Uterus (tissue), 4 donors: Measurements from ENCODE around the gene LRSAM1. TPM values are rescaled to one million over a fixed set of nuclear protein-coding genes. Genes with fewer than 3 reads are reported as not detected.

Experiments used
- DNase-seq, 2 donors: peaks; one replicate each; pipeline ENCODE4 v3.0.0-alpha.2; 2019 to 2020
- H3K27ac ChIP-seq, 2 donors: fragments of 200-600 bp; sonication (generic); 1 replicate in 1 of 2; 2 replicates in 1 of 2; pipeline ENCODE4 v1.5.1; 2016 to 2018
- H3K27me3 ChIP-seq, 2 donors: fragments of 200-600 bp; sonication (generic); one replicate each; pipeline ENCODE4 v1.5.1; 2018 to 2019; ENCODE audit warnings: control low read depth in 1 of 2
- H3K36me3 ChIP-seq, 2 donors: fragments of 200-600 bp; sonication (generic); one replicate each; pipeline ENCODE4 v1.5.1; 2019; ENCODE audit warnings: control low read depth in 1 of 2
- H3K4me1 ChIP-seq, 2 donors: fragments of 200-600 bp; sonication (generic); one replicate each; pipeline ENCODE4 v1.5.1; 2018 to 2019; ENCODE audit warnings: control low read depth in 1 of 2
- H3K4me3 ChIP-seq, 2 donors: fragments of 200-600 bp; sonication (generic); 1 replicate in 1 of 2; 2 replicates in 1 of 2; pipeline ENCODE4 v1.5.1; 2018 to 2019; ENCODE audit warnings: mild to moderate bottlenecking in 1 of 2
- H3K9me3 ChIP-seq, 2 donors: fragments of 200-600 bp; sonication (generic); one replicate each; pipeline ENCODE4 v1.5.1; 2019; ENCODE audit warnings: control low read depth in 1 of 2
- CTCF ChIP-seq, 4 experiments: fragments of 200-600 bp in 2 of 4; fragments of 450-650 bp in 2 of 4; sonication (generic) in 2 of 4; IDR thresholded peaks; one replicate each; pipeline ENCODE4 v1.5.1; 2016 to 2019; ENCODE audit warnings: antibody characterized with exemption in 4 of 4, mild to moderate bottlenecking in 2 of 4, moderate library complexity in 1 of 4
- POLR2A ChIP-seq, 2 donors: fragments of 450-650 bp; IDR thresholded peaks; one replicate each; pipeline ENCODE4 v1.6.1; 2016; ENCODE audit warnings: antibody characterized with exemption in 2 of 2, mild to moderate bottlenecking in 1 of 2, moderate library complexity in 1 of 2
- intact Hi-C: fragments of 100-400 bp; cut with DNase I; formaldehyde crosslinking; loops from one replicate; pipeline ENCODE4 v1.15.1; 2023; ENCODE audit warnings: low total_unique reads
- total RNA-seq, 4 donors: library from RNA; depleted of rRNA in 3 of 4; stranded (reverse); fragments of >200 nt in 3 of 4; gene quantifications; one replicate each; pipeline versions ENCODE4 v1.1.0 to v1.2.4, GENCODE V29; 2014 to 2023
- donor health status: DM: yes; HTN: yes; CAD: no.

The LRSAM1 gene
- total RNA-seq, 4 donors from 2014 or later = 6.5 to 25.9 (median 11.3) TPM

- no peaks in the 10 kb centered on the region for H3K27me3 ChIP-seq
- no peaks in the 10 kb centered on the region for H3K36me3 ChIP-seq
- H3K4me1 ChIP-seq = peaks cover 0 to 4% of the 10 kb centered on the region in 2 donors
- no peak overlapping the region for H3K4me3 ChIP-seq
- TF ChIP-seq POLR2A (IDR thresholded peaks at IDR 0.05) (no peak), CTCF (IDR thresholded peaks at IDR 0.05) (no peak)
- intact Hi-C loops = no loop called here
- DNase-seq = no peak
- H3K27ac ChIP-seq = peak overlapping the region in 1 of 2 donors; percentile 72
- H3K9me3 ChIP-seq = peaks cover 0 to 3% of the 10 kb centered on the region in 2 donors
Measured at GRCh38 chr9:127526655-127527559, 75.6 kb downstream of the LRSAM1 start.

- no peak for TF ChIP-seq CTCF (IDR thresholded peaks at IDR 0.05)
- TF ChIP-seq POLR2A (IDR thresholded peaks at IDR 0.05) = no peak
- Histone ChIP-seq H3K4me3 (no peak overlapping the region), H3K27ac (peak overlapping the region in 1 of 2 donors; percentile 72), H3K36me3 (no peaks in the 10 kb centered on the region), H3K9me3 (peaks cover 0 to 3% of the 10 kb centered on the region in 2 donors), H3K27me3 (no peaks in the 10 kb centered on the region), H3K4me1 (no peaks in the 10 kb centered on the region)
- no peak for DNase-seq
- intact Hi-C loops = no loop called here
Measured at GRCh38 chr9:127527560-127528268, 76.4 kb downstream of the LRSAM1 start.

- no peaks in the 10 kb centered on the region for H3K36me3 ChIP-seq
- no peaks in the 10 kb centered on the region for H3K4me1 ChIP-seq
- H3K9me3 ChIP-seq = no peaks in the 10 kb centered on the region
- intact Hi-C loops = no loop called here
- H3K4me3 ChIP-seq = no peak overlapping the region
- peak in 1 of 2 donors; percentile 17 for DNase-seq
- TF ChIP-seq CTCF (IDR thresholded peaks at IDR 0.05) (no peak), POLR2A (IDR thresholded peaks at IDR 0.05) (no peak)
- peak overlapping the region; percentile 46 to 72 for H3K27ac ChIP-seq
- no peaks in the 10 kb centered on the region for H3K27me3 ChIP-seq
Measured at GRCh38 chr9:127528422-127529251, 77.3 kb downstream of the LRSAM1 start.

DNA sequence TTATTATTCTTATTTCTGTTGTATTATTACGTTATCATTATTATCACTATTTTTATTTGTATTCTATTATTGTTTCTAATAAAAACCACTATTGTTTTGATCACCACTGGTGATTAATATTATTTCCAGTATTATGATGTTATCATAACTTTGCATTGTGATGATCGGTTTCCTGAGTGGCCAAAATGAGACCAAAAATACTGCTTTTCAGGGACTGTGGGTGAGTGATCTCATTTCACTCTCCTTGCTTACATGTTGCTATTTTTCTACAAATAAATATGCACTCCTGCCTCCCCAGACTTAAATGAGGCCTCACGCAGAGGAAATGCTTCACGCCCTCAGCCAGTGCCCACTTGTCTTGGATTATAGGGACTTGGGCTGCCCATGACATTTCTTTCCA, 78.4 kb downstream of the LRSAM1 start:
- Histone ChIP-seq H3K27me3 (no peaks in the 10 kb centered on the region), H3K9me3 (no peaks in the 10 kb centered on the region), H3K36me3 (no peaks in the 10 kb centered on the region), H3K27ac (peak overlapping the region; percentile 28 to 72), H3K4me1 (peaks cover 0 to 4% of the 10 kb centered on the region in 2 donors), H3K4me3 (no peak overlapping the region)
- no peak for DNase-seq
- TF ChIP-seq POLR2A (IDR thresholded peaks at IDR 0.05) = no peak
- TF ChIP-seq CTCF (IDR thresholded peaks at IDR 0.05) = no peak
- intact Hi-C loops = no loop called here
